Liver (tissue), 9 donors: ENCODE data around the gene SFXN2. TPM values are rescaled to one million over a fixed set of nuclear protein-coding genes. Genes with fewer than 3 reads are reported as not detected.

Experiments used
- DNase-seq: peaks from one replicate; pipeline ENCODE4 v3.0.0-alpha.2; 2017; ENCODE audit warnings: low spot score
- H3K27ac ChIP-seq, 2 donors: one replicate each; pipeline ENCODE4 v1.7.0; 2013; ENCODE audit warnings: inconsistent platforms in 2 of 2, low read length in 2 of 2, control low read depth in 1 of 2, low read depth in 1 of 2, mild to moderate bottlenecking in 1 of 2
- H3K27me3 ChIP-seq, 4 donors: one replicate each; pipeline versions ENCODE4 v1.6.1 to v1.7.0; 2013; ENCODE audit warnings: low read length in 3 of 4, inconsistent platforms in 1 of 4, mild to moderate bottlenecking in 1 of 4, moderate library complexity in 1 of 4; ENCODE audit not compliant: control insufficient read depth in 4 of 4, insufficient read depth in 4 of 4
- H3K36me3 ChIP-seq, 4 donors: one replicate each; pipeline versions ENCODE4 v1.6.1 to v1.7.0; 2013; ENCODE audit warnings: low read length in 3 of 4, mild to moderate bottlenecking in 3 of 4, low read depth in 1 of 4, moderate library complexity in 1 of 4; ENCODE audit not compliant: control insufficient read depth in 4 of 4, insufficient read depth in 3 of 4
- H3K4me1 ChIP-seq, 4 donors: one replicate each; pipeline versions ENCODE4 v1.6.1 to v1.7.0; 2013; ENCODE audit warnings: low read length in 3 of 4, mild to moderate bottlenecking in 3 of 4, moderate library complexity in 1 of 4; ENCODE audit not compliant: control insufficient read depth in 4 of 4, insufficient read depth in 4 of 4
- H3K4me3 ChIP-seq, 3 donors: one replicate each; pipeline versions ENCODE4 v1.6.1 to v1.7.0; 2013; ENCODE audit warnings: low read length in 3 of 3, control low read depth in 1 of 3, low read depth in 1 of 3, mild to moderate bottlenecking in 1 of 3
- H3K9ac ChIP-seq, 2 donors: one replicate each; pipeline ENCODE4 v1.7.0; 2013; ENCODE audit warnings: low read length in 2 of 2, mild to moderate bottlenecking in 2 of 2, moderate library complexity in 2 of 2, control low read depth in 1 of 2, low read depth in 1 of 2
- H3K9me3 ChIP-seq, 4 donors: one replicate each; pipeline versions ENCODE4 v1.6.1 to v1.7.0; 2013; ENCODE audit warnings: low read length in 3 of 4; ENCODE audit not compliant: control insufficient read depth in 4 of 4
- EGR1 ChIP-seq, 2 donors: IDR thresholded peaks; 2 replicates each; pipeline ENCODE4 v1.6.1; 2016 to 2018; ENCODE audit warnings: antibody characterized with exemption in 2 of 2, low read depth in 2 of 2
- FOXA1 ChIP-seq: IDR thresholded peaks from 2 replicates; pipeline ENCODE4 v1.6.1; 2016; ENCODE audit warnings: antibody characterized with exemption
- FOXA2 ChIP-seq: IDR thresholded peaks from 2 replicates; pipeline ENCODE4 v1.6.1; 2016; ENCODE audit warnings: antibody characterized with exemption
- GABPA ChIP-seq, 2 donors: IDR thresholded peaks in 1 of 2; conservative IDR thresholded peaks in 1 of 2; 2 replicates each; pipeline ENCODE4 v1.6.1; 2016; ENCODE audit warnings: antibody characterized with exemption in 2 of 2, mild to moderate bottlenecking in 1 of 2, moderate library complexity in 1 of 2
- HNF4G ChIP-seq: IDR thresholded peaks from 2 replicates; pipeline ENCODE4 v1.6.1; 2016; ENCODE audit warnings: antibody characterized with exemption
- JUND ChIP-seq, 2 donors: IDR thresholded peaks; 2 replicates each; pipeline ENCODE4 v1.6.1; 2016; ENCODE audit warnings: antibody characterized with exemption in 2 of 2
- NR2F2 ChIP-seq: IDR thresholded peaks from 2 replicates; pipeline ENCODE4 v1.6.1; 2016; ENCODE audit warnings: antibody characterized with exemption
- RAD21 ChIP-seq, 2 donors: IDR thresholded peaks; 2 replicates each; pipeline ENCODE4 v1.6.1; 2016; ENCODE audit warnings: antibody characterized with exemption in 2 of 2, mild to moderate bottlenecking in 2 of 2
- RXRA ChIP-seq, 2 donors: IDR thresholded peaks; 2 replicates each; pipeline ENCODE4 v1.6.1; 2017 to 2018; ENCODE audit warnings: antibody characterized with exemption in 2 of 2, mild to moderate bottlenecking in 1 of 2
- SP1 ChIP-seq: IDR thresholded peaks from 2 replicates; pipeline ENCODE4 v1.6.1; 2018; ENCODE audit warnings: antibody characterized with exemption, mild to moderate bottlenecking
- TAF1 ChIP-seq: conservative IDR thresholded peaks from 2 replicates; pipeline ENCODE4 v1.6.1; 2016; ENCODE audit warnings: antibody characterized with exemption, mild to moderate bottlenecking
- YY1 ChIP-seq: IDR thresholded peaks from 2 replicates; pipeline ENCODE4 v1.6.1; 2016; ENCODE audit warnings: antibody characterized with exemption, mild to moderate bottlenecking
- WGBS: extraction: QIAGEN DNeasy Blood & Tissue Kit; methylation state at CpG from one replicate; pipeline ENCODE4 v1.1.7; 2013; 5-methylcytosine and 5-hydroxymethylcytosine counted together
- polyA plus RNA-seq, 2 donors: library from polyadenylated mRNA; stranded (reverse) in 1 of 2; unstranded in 1 of 2; fragments of 200-250 nt in 1 of 2; fragments of >200 nt in 1 of 2; fragmentation: Nextera tagmentation in 1 of 2; extraction: Ambion mirVana in 1 of 2; gene quantifications; one replicate each; pipeline versions ENCODE4 v1.2.1 to v1.2.3, GENCODE V29; 2013 to 2015
- total RNA-seq, 2 donors: library from RNA; depleted of rRNA; stranded (reverse); fragments of >200 nt; gene quantifications; one replicate each; pipeline ENCODE4 v1.2.3, GENCODE V29; 2014
- TF ChIP-seq, protein P1 (sequence below): IDR thresholded peaks from 2 replicates; pipeline ENCODE4 v1.6.1; 2016; ENCODE audit warnings: antibody characterized with exemption
- TF ChIP-seq, protein P2 (sequence below): IDR thresholded peaks from 2 replicates; pipeline ENCODE4 v1.6.1; 2016; ENCODE audit warnings: antibody characterized with exemption
- TF ChIP-seq, protein P3 (sequence below): fragments of 150-350 bp; IDR thresholded peaks from 2 replicates; pipeline ENCODE4 v1.5.1; 2017; ENCODE audit warnings: improper control_type of control experiment, low read depth, low read length; ENCODE audit not compliant: missing input control
- TF ChIP-seq, protein P4 (sequence below): IDR thresholded peaks from 2 replicates; pipeline ENCODE4 v1.6.1; 2016; ENCODE audit warnings: antibody characterized with exemption, mild to moderate bottlenecking
- TF ChIP-seq, protein P5 (sequence below): IDR thresholded peaks from 2 replicates; pipeline ENCODE4 v1.6.1; 2016; ENCODE audit warnings: antibody characterized with exemption
- donor health status: healthy.
- donor health status: healthy.
- donor health status: healthy.
- donor health status: healthy.
- donor health status: healthy.

SFXN2 gene
- total and polyA plus RNA-seq, 4 donors = 6.0 to 22.6 (median 17.7) TPM

DNA sequence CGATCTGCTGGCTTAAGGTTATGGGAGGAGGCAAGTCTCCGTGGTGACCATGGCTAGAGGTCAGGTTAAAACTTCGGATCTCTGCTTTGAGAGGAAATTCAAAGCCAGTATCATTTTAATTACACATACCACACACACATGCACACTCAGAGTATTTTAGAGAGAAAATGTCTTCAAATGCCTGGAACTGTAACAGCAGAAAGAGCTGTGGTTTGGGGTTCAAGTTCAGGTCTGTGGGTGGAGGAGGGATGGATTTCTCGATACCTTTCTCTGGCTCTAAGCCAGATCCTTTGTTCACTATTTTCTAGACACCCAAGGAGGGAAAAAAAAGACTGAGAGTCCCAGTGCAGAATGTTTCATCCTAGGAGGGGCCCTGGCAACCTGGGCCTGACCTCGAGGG lies 32.7 kb upstream of the SFXN2 start:
- H3K36me3 ChIP-seq = no peaks in the 10 kb centered on the region
- no peaks in the 10 kb centered on the region for H3K27me3 ChIP-seq
- TF ChIP-seq, protein P1, sequence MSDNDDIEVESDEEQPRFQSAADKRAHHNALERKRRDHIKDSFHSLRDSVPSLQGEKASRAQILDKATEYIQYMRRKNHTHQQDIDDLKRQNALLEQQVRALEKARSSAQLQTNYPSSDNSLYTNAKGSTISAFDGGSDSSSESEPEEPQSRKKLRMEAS = no peak
- no peak for TF ChIP-seq HNF4G
- TF ChIP-seq, protein P2, sequence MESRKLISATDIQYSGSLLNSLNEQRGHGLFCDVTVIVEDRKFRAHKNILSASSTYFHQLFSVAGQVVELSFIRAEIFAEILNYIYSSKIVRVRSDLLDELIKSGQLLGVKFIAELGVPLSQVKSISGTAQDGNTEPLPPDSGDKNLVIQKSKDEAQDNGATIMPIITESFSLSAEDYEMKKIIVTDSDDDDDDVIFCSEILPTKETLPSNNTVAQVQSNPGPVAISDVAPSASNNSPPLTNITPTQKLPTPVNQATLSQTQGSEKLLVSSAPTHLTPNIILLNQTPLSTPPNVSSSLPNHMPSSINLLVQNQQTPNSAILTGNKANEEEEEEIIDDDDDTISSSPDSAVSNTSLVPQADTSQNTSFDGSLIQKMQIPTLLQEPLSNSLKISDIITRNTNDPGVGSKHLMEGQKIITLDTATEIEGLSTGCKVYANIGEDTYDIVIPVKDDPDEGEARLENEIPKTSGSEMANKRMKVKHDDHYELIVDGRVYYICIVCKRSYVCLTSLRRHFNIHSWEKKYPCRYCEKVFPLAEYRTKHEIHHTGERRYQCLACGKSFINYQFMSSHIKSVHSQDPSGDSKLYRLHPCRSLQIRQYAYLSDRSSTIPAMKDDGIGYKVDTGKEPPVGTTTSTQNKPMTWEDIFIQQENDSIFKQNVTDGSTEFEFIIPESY = no peak
- TF ChIP-seq, protein P3, sequence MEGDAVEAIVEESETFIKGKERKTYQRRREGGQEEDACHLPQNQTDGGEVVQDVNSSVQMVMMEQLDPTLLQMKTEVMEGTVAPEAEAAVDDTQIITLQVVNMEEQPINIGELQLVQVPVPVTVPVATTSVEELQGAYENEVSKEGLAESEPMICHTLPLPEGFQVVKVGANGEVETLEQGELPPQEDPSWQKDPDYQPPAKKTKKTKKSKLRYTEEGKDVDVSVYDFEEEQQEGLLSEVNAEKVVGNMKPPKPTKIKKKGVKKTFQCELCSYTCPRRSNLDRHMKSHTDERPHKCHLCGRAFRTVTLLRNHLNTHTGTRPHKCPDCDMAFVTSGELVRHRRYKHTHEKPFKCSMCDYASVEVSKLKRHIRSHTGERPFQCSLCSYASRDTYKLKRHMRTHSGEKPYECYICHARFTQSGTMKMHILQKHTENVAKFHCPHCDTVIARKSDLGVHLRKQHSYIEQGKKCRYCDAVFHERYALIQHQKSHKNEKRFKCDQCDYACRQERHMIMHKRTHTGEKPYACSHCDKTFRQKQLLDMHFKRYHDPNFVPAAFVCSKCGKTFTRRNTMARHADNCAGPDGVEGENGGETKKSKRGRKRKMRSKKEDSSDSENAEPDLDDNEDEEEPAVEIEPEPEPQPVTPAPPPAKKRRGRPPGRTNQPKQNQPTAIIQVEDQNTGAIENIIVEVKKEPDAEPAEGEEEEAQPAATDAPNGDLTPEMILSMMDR = no peak
- no peak for TF ChIP-seq NR2F2
- no peak for TF ChIP-seq EGR1 (IDR thresholded peaks at IDR 0.05; ENCODE audit: low read depth in 2 of 2)
- no peak for TF ChIP-seq GABPA (IDR thresholded peaks at IDR 0.05 in 1 of 2, conservative IDR thresholded peaks at IDR 0.05 in 1 of 2)
- TF ChIP-seq TAF1 = no peak
- TF ChIP-seq, protein P4, sequence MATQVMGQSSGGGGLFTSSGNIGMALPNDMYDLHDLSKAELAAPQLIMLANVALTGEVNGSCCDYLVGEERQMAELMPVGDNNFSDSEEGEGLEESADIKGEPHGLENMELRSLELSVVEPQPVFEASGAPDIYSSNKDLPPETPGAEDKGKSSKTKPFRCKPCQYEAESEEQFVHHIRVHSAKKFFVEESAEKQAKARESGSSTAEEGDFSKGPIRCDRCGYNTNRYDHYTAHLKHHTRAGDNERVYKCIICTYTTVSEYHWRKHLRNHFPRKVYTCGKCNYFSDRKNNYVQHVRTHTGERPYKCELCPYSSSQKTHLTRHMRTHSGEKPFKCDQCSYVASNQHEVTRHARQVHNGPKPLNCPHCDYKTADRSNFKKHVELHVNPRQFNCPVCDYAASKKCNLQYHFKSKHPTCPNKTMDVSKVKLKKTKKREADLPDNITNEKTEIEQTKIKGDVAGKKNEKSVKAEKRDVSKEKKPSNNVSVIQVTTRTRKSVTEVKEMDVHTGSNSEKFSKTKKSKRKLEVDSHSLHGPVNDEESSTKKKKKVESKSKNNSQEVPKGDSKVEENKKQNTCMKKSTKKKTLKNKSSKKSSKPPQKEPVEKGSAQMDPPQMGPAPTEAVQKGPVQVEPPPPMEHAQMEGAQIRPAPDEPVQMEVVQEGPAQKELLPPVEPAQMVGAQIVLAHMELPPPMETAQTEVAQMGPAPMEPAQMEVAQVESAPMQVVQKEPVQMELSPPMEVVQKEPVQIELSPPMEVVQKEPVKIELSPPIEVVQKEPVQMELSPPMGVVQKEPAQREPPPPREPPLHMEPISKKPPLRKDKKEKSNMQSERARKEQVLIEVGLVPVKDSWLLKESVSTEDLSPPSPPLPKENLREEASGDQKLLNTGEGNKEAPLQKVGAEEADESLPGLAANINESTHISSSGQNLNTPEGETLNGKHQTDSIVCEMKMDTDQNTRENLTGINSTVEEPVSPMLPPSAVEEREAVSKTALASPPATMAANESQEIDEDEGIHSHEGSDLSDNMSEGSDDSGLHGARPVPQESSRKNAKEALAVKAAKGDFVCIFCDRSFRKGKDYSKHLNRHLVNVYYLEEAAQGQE = no peak
- TF ChIP-seq YY1 = no peak
- no peak for TF ChIP-seq RXRA (IDR thresholded peaks at IDR 0.05)
- peaks cover 4 to 13% (median 10%) of the 10 kb centered on the region in 4 donors for H3K4me1 ChIP-seq
- H3K4me3 ChIP-seq = no peak overlapping the region
- WGBS = 88% methylated on average over 5 of the region's 5 CpGs
- H3K9ac ChIP-seq = no peak overlapping the region
- H3K9me3 ChIP-seq = no peaks in the 10 kb centered on the region
- no peak overlapping the region for H3K27ac ChIP-seq
- DNase-seq = no peak

DNA sequence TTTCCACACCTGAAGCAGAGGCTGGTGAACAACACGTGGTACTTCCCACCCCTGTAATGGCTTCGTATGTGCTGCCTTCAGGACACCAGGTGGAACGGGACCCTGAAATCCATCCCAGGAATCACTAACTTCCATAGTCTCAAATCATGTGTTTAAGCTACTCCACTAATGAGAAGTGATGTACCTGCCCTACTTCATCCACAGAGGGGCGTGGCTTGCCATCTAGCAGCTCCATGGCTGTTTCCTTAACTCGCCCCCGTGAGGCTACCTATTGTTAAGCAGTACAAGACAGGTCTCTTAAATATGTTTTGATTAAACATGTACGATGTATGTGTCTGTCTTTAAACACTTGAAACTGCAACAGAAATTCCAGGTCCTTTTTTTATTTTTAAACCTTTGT lies 32.0 kb upstream of the SFXN2 start:
- H3K27me3 ChIP-seq = no peaks in the 10 kb centered on the region
- no peaks in the 10 kb centered on the region for H3K36me3 ChIP-seq
- no peak for DNase-seq
- H3K4me3 ChIP-seq = no peak overlapping the region
- H3K4me1 ChIP-seq = peaks cover 0 to 6% (median 3%) of the 10 kb centered on the region in 4 donors
- TF ChIP-seq HNF4G = no peak
- no peak for TF ChIP-seq YY1
- TF ChIP-seq RAD21 (IDR thresholded peaks at IDR 0.05) = no peak
- TF ChIP-seq NR2F2 = no peak
- TF ChIP-seq, protein P2 = no peak
- TF ChIP-seq TAF1 = no peak
- TF ChIP-seq EGR1 (IDR thresholded peaks at IDR 0.05; ENCODE audit: low read depth in 2 of 2) = no peak
- TF ChIP-seq GABPA (IDR thresholded peaks at IDR 0.05 in 1 of 2, conservative IDR thresholded peaks at IDR 0.05 in 1 of 2) = no peak
- no peak for TF ChIP-seq SP1
- TF ChIP-seq FOXA2 = no peak
- TF ChIP-seq, protein P3 = no peak
- TF ChIP-seq RXRA (IDR thresholded peaks at IDR 0.05) = no peak
- TF ChIP-seq FOXA1 = no peak
- TF ChIP-seq, protein P5, sequence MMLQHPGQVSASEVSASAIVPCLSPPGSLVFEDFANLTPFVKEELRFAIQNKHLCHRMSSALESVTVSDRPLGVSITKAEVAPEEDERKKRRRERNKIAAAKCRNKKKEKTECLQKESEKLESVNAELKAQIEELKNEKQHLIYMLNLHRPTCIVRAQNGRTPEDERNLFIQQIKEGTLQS = no peak
- no peak for TF ChIP-seq JUND (IDR thresholded peaks at IDR 0.05)
- TF ChIP-seq, protein P1 = no peak
- no peaks in the 10 kb centered on the region for H3K9me3 ChIP-seq
- WGBS = 95% methylated on average over 7 of the region's 7 CpGs
- H3K9ac ChIP-seq = no peak overlapping the region
- H3K27ac ChIP-seq = no peak overlapping the region
